Erythroblast (primary cell): Measurements from ENCODE around the gene WRAP73.
A peak's percentile ranks its signal among the peaks of the same experiment; 100 is the strongest.

Experiments
- DNase-seq, 2 experiments: peaks; one replicate each; lab custom pipeline; 2025; lab: John Stamatoyannopoulos, UW
- GATA1 ChIP-seq: IDR thresholded peaks from 2 replicates; pipeline ENCODE4 v1.6.1; 2011; ENCODE audit warnings: low read depth, mild to moderate bottlenecking, control low read depth, low read length, moderate library complexity
- POLR2A ChIP-seq: IDR thresholded peaks from 2 replicates; pipeline ENCODE4 v1.6.1; 2011; ENCODE audit warnings: mild to moderate bottlenecking, low read length

The WRAP73 gene

GRCh38 chr1:3654549-3655281 is 4.8 kb upstream of the WRAP73 start:
- TF ChIP-seq GATA1, result no peak
- no peak for TF ChIP-seq POLR2A

GRCh38 chr1:3653286-3653618 is 3.3 kb upstream of the WRAP73 start:
- DNase-seq, result no peak
- TF ChIP-seq POLR2A, result no peak

More at GRCh38 chr1:3654549-3655281, 4.8 kb upstream of the WRAP73 start:
- no peak for DNase-seq

GRCh38 chr1:3652548-3653285 is 2.8 kb upstream of the WRAP73 start:
- no peak for TF ChIP-seq GATA1
- no peak for TF ChIP-seq POLR2A

GRCh38 chr1:3651930-3652547 is 2.1 kb upstream of the WRAP73 start, which contains the start of gene TP73:
Gene TP73, plus strand, starts transcription at chr1:3652516. Its CDS starts 29,850 bp downstream, at chr1:3682366.
- TF ChIP-seq GATA1, result no peak
- no peak for TF ChIP-seq POLR2A
- peak; percentile 32 to 36 for DNase-seq

More at GRCh38 chr1:3652548-3653285, 2.8 kb upstream of the WRAP73 start:
- no peak for DNase-seq

- DNase-seq, result peak in 1 of 2 experiments; percentile 15
- TF ChIP-seq POLR2A, result no peak
- TF ChIP-seq GATA1, result no peak
Measured at GRCh38 chr1:3651026-3651929, 1.4 kb upstream of the WRAP73 start.

GRCh38 chr1:3650248-3651025 is 534 bp upstream of the WRAP73 start:
- TF ChIP-seq GATA1 (no peak), POLR2A (no peak)
- DNase-seq, result no peak

GRCh38 chr1:3646596-3646995 is 3.3 kb downstream of the WRAP73 start:
- DNase-seq, result no peak
- TF ChIP-seq GATA1 (no peak), POLR2A (no peak)

GRCh38 chr1:3645666-3646355 is 4.1 kb downstream of the WRAP73 start:
- TF ChIP-seq GATA1 (no peak), POLR2A (no peak)
- no peak for DNase-seq

- DNase-seq, result no peak
- TF ChIP-seq GATA1 (no peak), POLR2A (no peak)
Measured at GRCh38 chr1:3645247-3645646, 4.7 kb downstream of the WRAP73 start.

- TF ChIP-seq GATA1 (no peak), POLR2A (no peak)
- no peak for DNase-seq
Measured at GRCh38 chr1:3644273-3644672, 5.6 kb downstream of the WRAP73 start.

GRCh38 chr1:3642919-3643675 is 6.8 kb downstream of the WRAP73 start:
- no peak for DNase-seq
- no peak for TF ChIP-seq POLR2A
- TF ChIP-seq GATA1, result no peak

- DNase-seq, result no peak
- no peak for TF ChIP-seq POLR2A
Measured at GRCh38 chr1:3641816-3642215, 8.1 kb downstream of the WRAP73 start.
